NCI-H2171 (cell line): ENCODE measurements around the gene LCN12.

ENCODE experiments used
- DNase-seq: peaks from one replicate; lab custom pipeline; 2025; lab: John Stamatoyannopoulos, UW

The LCN12 gene

DNA sequence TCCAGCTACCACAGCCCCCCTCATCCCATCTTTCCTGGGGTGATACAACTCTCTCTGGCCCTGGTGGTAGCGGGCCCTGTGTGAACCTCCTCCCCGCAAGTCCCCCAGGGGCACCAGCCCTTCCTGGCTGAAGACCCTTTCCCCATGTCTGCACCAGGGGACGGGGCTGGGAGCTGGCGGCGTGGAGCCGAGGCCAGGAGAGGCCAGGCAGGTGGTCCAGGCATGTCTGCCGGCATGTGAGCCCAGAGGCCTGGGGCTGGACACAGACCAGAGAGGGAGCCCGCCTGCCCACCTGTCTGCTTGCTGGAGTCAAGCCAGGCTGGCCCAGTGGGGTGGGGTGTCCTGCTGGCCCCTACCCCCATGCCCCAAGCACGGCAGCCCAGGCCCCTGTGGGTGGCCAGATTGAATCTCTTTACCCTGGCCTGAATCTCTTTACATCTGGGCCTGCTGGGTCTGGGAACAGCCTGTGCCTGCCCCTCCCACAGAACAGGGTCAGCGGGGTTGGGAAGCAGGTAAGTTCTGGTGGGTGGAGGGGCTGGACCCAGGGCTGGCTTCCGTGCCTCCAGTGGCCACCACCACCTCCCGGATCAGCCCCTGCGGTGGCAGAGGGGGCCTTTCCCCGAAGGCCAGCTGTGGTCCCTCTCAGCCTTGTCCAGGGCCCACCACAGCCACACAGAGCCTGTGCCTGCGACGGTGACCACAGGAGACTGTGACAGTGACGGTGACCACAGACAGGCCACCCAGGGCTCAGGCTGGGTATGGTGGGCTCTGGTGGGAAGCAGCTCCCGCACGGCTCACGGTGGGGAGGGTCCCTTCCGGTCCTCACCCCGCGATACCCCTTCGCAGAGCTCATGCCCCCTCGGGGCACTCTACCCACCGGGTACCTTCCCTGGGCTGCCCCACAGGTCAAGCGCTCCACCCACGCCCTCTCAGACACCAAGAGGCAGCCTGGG lies 7.1 kb downstream of the LCN12 start:
- DNase-seq: no peak

DNA sequence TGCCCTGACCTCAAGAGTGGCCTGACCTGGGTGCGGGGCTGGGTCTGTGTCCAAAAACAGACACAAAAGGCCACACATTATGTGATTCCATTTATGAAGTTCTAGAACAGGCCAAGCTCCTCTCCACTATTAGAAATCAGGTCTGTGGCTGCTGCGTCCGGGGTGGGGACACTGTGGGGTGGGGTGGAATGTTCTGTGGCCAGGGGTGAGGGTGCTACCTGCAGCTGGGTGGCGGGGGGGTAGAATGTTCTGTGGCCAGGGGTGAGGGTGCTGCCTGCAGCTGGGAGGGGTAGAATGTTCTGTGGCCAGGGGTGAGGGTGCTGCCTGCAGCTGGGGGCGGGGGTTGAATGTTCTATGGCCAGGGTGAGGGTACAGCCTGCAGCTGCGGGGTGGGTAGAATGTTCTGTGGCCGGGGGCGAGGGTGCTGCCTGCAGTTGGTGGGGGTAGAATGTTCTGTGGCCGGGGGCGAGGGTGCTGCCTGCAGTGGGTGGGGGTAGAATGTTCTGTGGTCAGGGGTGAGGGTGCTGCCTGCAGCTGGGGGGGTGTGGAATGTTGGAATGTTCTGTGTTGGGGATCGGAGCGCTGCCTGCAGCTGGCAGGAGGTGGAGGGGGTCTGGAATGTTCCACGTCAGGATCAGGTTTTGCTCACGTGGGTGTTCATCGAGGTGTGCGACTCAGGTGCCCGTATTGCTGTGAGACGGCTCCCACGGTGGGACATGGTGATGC lies 8.3 kb downstream of the LCN12 start:
- no peak for DNase-seq

DNA sequence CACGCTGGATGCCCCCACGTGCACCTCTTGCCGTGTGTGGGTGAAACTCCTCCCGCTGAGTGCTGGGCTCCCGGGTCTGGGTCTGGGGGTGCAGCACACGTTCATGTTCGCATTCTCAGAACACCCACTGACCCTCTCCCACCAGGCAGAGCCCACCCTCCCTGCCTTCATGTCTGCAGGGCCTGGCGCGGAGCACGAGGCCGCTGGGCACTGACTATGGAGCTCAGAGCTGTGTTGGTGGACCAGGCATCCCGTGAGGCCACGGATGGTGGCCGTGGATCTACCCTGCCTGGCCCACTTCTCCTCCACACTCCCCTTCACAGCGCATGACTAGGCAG lies 8.8 kb downstream of the LCN12 start:
- no peak for DNase-seq

DNA sequence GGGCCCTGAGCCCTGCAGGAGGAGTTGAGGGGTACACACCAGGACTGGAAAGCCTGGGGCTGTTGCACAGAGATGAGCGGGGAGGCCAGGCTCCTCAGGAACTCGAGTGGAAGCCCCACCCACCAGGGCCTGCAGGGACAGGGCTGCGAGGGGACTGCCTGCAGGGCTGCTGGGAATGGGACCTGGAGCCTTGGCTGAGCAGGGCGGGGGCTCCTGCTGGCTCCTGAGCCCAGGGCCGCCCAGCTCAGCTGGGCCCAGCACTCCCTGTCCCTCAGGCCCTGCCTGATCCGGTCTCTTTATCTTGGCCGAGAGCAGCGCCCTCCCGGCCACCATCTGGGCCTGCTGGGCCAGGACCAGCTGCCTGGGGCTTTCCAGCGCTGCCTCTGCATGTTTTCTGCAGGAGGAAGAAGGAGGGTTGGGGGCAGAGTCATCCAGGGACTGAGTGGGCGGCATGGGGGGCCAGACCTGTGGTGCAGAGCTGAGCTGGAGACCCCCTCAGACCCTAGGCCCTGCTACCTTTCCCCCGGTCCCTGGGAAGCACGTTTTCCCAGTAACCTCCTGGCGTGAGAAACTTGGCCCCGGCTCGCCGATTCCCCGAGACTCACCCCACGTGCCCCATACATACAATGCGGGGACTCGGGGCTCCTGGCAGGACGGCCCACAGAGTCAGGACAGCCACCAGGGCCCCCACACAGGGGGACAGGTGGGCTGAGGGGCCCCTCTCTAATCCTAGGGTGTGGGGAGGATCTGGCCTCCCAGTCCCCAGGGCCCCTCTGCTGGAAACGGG lies 9.4 kb downstream of the LCN12 start:
- DNase-seq: no peak

DNA sequence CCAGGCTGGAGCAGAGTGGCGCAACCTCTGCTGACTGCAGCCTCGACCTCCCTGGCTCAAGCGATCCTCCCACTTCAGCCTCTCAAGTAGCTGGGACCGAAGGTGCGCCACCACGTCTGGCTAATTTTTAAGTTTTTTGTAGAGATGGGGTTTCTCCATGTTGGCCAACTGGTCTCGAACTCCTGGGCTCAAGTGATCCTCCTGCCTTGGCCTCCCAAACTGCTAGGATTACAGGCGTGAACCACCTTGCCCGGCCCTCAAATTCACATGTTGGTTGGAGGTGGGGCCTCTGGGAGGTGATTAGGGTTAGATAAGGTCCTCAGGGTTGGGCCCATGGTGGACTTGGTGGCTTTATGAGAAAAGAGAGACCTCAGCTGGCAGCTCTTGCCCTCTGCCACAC lies 10.1 kb downstream of the LCN12 start:
- DNase-seq: no peak

DNA sequence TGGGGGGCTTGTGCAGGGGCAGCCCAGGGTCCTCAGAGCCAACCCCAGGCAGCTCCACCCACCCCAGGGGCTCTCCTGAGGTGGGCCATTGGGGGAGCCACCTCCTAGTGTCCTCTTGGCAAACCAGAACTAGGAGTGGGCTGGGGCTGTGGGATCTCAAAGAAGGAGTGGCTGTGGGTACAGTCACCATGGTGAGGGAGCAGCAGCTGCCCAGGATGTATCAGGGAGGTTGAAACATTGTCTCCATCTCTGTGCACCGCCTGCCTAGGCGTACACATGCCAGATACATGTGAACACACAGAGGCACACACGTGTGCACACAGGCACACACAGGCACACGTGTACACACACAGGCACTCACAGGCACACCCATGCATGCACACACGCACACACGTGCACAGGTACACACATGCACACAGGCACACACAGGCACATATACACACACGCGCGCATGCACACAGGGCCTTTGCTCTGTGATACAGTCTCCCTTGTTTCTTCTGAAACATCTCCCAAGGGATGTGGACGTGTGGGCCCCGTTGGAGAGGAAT lies 10.7 kb downstream of the LCN12 start:
- no peak for DNase-seq

DNA sequence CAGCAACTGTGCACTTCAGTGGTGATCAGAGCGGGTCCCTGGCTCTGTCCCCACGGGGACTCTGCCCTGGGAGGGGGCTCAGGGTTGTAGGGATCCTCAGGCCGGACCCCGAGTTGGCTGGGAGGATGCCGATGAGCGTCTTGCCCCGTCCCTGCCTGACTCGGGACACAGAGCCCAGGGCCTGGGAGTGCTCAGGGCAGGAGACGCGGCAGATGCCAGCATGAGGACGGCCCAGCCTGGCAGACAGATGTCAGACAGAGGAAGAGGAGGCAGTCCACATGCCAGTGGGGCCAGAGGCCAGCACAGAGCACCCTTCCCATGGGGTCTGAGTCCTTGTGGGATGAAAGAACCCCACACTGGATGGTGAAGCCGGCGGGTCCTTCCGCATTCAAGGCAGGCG lies 11.3 kb downstream of the LCN12 start:
- no peak for DNase-seq

DNA sequence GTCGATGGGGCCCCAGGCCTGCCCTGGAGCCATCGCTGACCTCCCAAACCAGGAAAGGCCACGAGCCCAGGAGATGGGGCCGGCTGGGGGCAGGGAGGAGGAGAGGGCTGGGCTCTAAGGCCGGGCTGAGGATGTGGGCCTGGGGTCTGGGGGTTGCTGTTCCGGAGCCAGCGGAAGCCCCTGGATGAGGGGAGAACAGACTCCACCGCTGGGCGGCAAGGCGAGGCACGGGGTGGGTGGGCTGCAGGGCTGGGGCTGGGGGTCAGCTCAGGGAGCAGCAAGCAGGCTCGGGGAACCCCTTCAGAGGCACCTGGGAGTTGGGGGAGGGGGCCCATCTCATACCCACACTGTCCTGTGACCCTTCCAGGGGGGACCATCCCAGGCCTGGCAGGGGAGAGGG lies 11.7 kb downstream of the LCN12 start:
- no peak for DNase-seq

DNA sequence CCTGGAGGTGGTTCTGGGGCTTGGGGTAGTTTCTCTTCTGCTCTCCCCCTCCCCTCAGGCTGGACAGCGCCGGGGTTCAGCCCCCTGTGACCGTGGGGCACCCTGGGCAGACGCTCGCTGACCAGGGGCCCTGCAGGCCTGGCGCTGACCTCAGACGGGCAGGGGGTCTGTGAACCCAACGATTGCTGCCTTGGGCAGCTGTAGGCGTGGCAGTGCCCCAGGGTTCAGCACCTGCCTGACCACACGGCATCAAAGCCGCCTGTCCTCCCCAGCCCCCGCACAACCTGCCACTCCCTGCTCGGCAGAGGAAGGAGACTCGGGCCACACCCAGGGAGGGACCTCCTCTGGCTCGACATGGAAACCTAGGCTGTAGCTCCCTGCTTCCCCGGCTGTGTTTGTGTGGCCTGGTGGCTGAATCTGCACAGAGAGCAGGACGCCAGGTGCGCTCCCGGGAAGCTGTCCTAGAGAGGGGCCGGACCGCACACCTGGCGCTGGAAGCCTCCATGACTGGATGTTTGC lies 12.2 kb downstream of the LCN12 start:
- DNase-seq: no peak

DNA sequence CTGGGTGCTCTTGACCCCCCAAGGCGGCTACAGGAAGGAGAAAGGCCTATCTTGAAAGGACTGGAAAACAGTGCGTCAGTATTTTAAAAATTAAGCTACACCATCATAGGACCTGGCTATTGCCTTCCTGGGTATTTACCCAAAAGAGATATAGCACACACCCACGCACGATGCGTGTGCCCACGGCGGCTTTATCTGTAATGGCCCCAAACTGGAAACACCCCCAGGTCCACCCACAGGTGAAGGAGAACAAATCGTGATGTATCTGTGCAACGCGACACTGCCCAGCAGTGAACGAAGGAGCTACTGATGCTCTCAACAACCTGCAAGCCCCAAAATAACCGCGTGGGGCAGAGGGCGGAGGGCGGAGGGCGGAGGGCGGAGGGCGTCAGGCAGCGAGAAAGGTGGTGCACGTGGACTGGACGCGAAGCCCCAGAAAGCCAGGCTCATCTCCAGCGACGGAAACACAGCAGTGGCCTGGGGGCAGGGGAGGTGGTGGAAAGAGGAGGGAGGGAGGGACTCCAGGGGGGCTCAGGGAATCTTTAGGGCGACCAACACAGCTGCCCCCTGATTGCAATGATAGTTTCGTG lies 12.9 kb downstream of the LCN12 start:
- no peak for DNase-seq

DNA sequence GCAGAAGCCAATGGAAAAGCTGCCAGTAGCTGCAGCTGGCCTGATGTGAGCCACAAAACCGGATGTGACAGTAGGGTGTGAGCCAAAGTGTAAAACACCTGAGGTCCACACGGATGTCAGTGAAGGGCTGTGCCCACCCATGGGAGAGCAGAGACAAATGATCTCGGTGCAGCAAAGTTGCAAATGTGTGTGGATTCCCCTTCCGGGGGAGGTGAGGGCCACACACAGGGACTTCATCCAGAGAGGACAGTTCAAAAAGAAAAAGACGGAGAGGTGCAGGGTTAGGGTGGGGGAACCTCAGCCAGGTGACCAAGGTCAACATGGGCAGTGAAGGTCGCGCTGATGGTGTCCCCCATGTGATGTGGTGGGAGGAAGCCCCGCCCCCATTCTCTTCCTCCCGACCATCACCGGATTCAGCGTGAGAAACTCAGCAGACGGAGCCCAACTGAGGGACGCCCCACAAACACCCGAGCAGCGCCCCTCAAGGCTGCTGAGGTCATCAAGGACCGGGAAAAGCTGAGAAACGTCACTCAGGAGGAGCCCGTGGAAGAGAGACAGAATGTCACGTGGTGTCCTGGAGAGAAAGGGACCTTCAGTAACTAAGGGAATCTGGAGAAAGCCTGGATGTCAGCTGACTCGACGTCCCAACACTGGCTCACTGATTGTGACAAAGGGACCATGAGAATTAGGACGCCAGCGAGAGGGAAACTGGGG lies 13.9 kb downstream of the LCN12 start:
- no peak for DNase-seq

DNA sequence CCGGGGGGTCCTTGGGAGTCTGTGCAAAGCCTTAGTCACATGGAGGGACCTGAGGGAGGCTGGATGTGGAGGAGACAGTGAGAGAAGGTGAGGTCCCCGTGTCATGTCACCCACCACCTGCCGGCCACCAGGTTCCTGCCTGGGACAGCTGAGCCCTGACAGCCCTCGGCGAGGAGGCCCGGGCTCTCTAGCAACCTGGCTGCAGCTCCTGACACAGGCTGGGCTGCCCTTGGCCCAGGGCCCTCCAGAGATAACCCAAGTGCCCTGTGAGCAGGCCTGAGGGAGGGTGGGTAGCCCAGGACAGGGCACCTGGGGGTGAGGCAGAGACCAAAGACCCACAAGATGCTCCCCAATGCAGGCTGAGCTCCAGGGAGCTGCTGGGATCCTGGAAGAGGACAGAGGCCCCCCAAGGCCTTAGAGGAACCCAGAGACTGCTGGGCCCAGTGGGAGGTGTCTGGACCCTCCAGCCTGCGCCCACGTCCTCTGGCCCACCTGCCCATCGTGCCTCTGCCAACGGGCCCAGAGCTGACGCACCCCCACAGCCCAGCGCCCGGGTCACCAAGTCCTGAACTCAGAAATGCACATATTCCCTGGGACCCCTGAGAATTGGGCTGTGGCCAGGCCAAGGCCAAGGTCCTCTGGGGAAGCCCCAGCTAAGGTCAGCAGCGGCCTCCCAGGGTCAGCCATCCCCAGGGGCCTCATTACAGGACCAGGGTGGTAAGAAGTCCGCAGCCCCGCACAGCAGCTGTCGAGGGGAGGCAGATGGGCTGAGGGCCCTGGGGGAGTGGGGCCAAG lies 16.5 kb downstream of the LCN12 start:
- DNase-seq: no peak

DNA sequence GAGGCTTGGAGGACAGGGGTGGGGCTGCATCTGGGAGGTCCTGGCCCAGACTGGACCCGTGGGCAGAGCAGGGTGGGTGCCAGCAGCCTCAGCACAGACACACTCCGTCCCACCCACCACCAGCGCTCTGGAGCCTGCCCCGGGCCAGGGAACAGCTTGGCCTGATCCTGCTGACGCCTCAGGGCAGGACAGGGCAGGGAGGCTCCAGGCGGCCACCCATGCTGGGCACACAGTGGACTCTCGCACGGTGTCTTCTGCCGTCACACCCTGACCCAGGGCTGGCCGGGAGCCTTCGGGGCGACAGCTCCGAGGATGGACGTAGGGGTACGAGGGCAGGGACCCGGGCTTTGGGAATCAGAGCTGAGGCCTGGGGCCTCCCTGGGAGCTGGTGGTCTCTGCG lies 17.1 kb downstream of the LCN12 start:
- no peak for DNase-seq

DNA sequence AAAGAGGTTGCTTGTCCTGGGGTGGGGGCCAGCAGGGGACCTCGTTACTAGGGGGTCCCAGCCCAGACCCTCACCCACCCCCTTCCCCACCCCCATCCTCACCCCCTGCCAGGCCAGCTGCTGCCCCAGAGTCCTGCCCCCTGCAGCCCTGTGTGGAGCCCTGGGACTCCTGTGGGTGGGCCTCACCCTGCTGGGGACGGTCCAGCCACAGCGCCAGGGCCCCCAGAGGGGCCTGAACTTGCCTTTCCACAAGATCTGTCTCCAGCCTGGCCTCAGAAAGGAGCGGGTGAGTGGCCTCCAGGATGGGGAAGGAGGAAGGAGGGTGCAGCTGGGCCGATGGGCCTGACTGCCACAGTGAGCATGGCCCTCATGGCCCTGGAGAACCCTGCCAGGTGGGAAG lies 17.7 kb downstream of the LCN12 start:
- DNase-seq: no peak

DNA sequence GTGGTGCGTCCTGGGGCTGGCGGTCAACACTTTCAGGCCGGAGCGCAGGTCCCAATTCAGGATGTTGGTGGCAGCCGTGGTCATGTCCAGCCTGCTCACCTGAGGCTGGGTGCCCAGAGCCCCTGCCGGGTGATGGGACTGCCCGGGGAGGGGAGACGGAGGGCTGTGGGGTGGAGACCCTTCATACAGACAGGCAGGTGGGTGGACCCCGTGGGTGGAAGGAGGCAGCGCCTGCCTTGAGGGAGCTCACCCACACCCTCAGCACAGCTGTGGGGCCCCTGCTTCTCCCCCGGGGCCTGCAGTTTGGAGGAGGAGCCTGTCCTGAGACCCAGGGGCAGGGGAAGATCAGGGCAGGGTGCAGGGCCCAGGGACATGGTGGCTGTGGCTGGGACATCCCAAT lies 18.3 kb downstream of the LCN12 start:
- no peak for DNase-seq

DNA sequence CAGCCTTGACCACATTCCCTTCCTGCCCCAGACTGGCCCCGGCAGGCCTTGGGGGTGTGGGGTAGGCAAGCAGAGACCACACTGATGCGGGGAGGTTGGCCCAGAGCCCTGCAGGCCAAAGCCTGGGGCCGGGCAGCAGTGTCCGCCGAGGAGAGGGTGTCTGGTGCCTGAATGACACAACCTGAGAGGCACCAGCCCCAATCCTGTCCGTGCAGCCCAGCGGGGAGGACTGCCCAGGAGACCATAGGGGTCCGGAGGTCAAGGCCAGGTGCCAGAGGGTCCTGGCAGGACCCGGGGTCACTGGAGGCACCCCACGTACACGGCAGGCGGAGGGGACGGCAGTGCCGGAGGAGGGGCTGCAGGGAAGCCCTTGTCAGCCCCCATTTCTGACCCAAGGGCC lies 19.7 kb downstream of the LCN12 start:
- no peak for DNase-seq

DNA sequence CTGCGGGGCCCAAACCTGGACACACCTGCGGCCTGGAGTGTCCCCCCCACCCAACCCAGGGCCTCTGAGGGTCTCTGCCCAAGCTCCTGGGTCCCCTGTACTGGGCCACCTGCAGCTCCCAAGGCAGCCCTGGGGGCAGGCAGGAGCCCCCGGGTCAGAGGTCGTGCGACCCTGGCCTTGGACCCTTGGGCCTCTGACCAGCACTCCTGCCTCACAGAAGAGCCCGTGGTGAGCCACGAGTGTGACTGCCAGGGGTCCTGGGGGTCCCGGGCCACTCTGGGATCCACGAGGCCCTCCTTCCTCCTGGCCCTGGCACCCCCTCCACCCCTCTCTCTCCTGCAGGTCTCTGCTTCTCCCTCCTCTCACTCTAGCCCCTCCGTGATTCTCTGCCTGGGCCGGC lies 20.3 kb downstream of the LCN12 start:
- DNase-seq: no peak

DNA sequence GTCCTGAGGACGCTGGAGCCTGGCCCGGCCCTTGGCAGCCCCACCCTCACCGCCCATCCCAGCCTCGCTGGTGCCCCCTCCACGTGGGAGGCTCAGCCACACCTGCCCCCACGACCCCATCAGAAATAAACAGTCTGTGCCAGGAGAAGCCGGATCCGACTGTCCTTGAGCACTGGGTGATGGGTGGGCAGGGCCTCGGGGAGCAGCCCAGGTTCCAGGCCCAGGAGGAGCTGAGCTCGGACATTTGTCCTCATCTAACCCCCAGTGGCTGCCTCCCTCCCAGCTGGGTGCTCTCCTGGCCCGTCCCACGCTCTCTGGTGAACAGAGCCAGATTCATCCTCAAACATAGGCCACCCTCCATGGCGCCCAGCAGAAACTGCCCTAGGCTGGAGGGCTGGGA lies 20.7 kb downstream of the LCN12 start:
- no peak for DNase-seq

DNA sequence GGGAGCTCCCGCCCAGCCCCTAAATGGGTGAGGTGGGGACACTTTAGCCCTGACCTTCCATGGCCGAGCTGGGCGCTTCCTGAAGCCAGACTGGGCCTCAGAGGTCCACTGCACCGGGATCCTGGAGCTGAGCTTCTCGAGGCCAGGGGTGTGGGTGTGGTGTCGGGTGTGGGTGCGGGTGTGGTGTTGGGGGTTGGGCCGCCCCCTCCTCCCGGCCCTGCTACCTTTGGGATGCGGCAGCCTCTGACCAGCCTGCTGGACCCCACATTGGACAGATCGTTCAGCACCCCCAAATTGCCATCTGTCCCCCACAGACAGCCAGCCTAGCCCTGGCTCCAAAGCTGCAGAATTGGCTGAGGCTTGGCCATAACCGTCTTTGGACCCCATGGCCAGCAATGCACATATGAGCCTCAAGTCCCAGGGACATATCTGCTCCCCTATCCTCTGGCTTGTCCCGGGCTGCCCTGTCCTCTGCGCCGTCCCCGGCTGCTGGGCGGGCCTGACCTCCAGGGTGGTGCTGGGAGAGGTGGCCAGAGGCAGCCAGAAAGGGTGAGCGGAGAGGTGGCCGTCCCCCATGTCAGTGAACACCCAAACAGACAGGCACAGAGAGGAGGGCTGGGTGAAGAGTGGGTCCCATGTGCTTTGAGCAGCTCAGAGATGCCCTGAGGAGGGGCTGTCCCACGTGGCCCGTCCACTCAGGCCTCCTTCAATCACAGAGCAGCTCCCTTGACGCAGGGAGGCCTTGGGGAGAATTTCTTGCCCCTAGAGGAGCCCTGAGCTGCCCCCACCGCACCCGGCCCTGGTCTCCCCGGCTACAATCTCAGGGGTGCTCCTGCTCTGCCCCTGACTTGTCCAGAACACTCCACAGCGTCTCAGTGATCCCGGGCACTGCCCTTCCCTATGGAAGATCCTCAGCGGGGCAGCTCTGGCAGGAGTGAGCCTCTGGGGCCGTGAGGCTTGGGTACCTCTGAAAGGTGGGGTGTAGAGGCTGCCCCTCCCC lies 21.8 kb downstream of the LCN12 start:
- DNase-seq: no peak
